ENCODE results near the gene ARL4C.
"Not testable (repeated sequence)": the region's sequence is repeated elsewhere in the genome, so short reads cannot be mapped to it uniquely, and the experiment has no call there.

The ARL4C gene

GRCh38 chr2:234458466-234458865 is 38.4 kb downstream of the ARL4C start:
- TF ChIP-seq, protein P1, sequence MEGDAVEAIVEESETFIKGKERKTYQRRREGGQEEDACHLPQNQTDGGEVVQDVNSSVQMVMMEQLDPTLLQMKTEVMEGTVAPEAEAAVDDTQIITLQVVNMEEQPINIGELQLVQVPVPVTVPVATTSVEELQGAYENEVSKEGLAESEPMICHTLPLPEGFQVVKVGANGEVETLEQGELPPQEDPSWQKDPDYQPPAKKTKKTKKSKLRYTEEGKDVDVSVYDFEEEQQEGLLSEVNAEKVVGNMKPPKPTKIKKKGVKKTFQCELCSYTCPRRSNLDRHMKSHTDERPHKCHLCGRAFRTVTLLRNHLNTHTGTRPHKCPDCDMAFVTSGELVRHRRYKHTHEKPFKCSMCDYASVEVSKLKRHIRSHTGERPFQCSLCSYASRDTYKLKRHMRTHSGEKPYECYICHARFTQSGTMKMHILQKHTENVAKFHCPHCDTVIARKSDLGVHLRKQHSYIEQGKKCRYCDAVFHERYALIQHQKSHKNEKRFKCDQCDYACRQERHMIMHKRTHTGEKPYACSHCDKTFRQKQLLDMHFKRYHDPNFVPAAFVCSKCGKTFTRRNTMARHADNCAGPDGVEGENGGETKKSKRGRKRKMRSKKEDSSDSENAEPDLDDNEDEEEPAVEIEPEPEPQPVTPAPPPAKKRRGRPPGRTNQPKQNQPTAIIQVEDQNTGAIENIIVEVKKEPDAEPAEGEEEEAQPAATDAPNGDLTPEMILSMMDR (conservative IDR thresholded peaks at IDR 0.05; ENCODE audit: control insufficient read depth, insufficient read depth, low read depth, low read length), result no peak
- DNase-seq (ENCODE audit: low read depth), result no peak
- H3K4me3 ChIP-seq (ENCODE audit: control insufficient read depth, low read depth, low read length), result no peak overlapping the region

- H3K4me3 ChIP-seq (ENCODE audit: control insufficient read depth, low read depth, low read length), result no peak overlapping the region
- TF ChIP-seq, protein P1 (conservative IDR thresholded peaks at IDR 0.05; ENCODE audit: control insufficient read depth, insufficient read depth, low read depth, low read length), result no peak
- peak; percentile 69 for DNase-seq (ENCODE audit: low read depth)
These were observed 39.5 kb downstream of the ARL4C start for GRCh38 chr2:234457421-234457820.

GRCh38 chr2:234455246-234455645 is 41.6 kb downstream of the ARL4C start:
- not testable (repeated sequence) for DNase-seq (ENCODE audit: low read depth)

GRCh38 chr2:234454433-234454832 is 42.4 kb downstream of the ARL4C start:
- TF ChIP-seq, protein P1 (conservative IDR thresholded peaks at IDR 0.05; ENCODE audit: control insufficient read depth, insufficient read depth, low read depth, low read length), result no peak
- DNase-seq (ENCODE audit: low read depth), result no peak
- no peak overlapping the region for H3K4me3 ChIP-seq (ENCODE audit: control insufficient read depth, low read depth, low read length)

More at GRCh38 chr2:234455246-234455645, 41.6 kb downstream of the ARL4C start:
- H3K4me3 ChIP-seq (ENCODE audit: control insufficient read depth, low read depth, low read length), result not testable (repeated sequence)

GRCh38 chr2:234453216-234453615 is 43.7 kb downstream of the ARL4C start:
- no peak overlapping the region for H3K4me3 ChIP-seq (ENCODE audit: control insufficient read depth, low read depth, low read length)
- no peak for DNase-seq (ENCODE audit: low read depth)

DNA sequence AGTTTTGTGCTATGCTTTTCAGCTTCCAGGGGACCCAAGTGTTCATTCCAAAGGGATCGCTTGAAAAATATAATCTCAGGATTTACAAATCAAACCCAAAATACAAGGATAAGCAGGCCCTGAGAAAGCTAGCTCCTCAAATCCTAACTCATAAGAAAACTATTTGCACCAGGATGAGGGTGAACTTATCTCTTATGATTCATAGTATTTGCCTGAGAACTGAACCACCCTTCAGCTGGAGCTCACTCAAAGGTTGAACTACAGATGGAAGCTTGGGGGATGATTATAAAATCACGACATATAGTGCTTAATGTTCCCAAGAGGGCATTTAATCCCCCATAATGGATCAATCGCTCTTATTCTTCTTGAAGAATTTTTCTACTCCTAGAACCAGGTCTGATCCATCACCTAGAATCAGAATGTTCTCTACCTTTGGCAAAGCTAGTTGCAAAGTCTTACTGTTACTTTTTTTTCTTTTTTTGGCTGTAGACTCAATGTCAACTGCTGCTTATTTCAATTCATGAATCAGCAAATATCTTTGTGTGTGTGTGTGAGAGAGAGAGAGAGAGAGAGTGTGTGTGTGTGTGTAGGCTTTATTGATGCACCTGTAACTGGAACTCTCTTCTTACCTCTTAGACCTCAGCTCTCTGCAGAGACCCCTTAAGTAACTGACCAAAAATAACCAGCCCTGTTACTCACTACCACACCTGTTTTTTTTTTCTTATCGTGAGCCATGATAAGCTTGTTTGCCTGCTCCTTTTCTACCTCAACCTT is 44.8 kb downstream of the ARL4C start:
- TF ChIP-seq, protein P1 (conservative IDR thresholded peaks at IDR 0.05; ENCODE audit: control insufficient read depth, insufficient read depth, low read depth, low read length), result no peak
- no peak overlapping the region for H3K4me3 ChIP-seq (ENCODE audit: control insufficient read depth, low read depth, low read length)

More at GRCh38 chr2:234453216-234453615, 43.7 kb downstream of the ARL4C start:
- TF ChIP-seq, protein P1 (conservative IDR thresholded peaks at IDR 0.05; ENCODE audit: control insufficient read depth, insufficient read depth, low read depth, low read length), result no peak

GRCh38 chr2:234451242-234451641 is 45.6 kb downstream of the ARL4C start:
- no peak overlapping the region for H3K4me3 ChIP-seq (ENCODE audit: control insufficient read depth, low read depth, low read length)
- no peak for DNase-seq (ENCODE audit: low read depth)
- TF ChIP-seq, protein P1 (conservative IDR thresholded peaks at IDR 0.05; ENCODE audit: control insufficient read depth, insufficient read depth, low read depth, low read length), result no peak

More for the DNA sequence above, 44.8 kb downstream of the ARL4C start:
- DNase-seq (ENCODE audit: low read depth), result peak; percentile 79

Measured in fibroblast of mammary gland (primary cell).